HG03432 (cell line): ENCODE results near the gene DLG5.

ENCODE experiments used
- ATAC-seq: cut with Tn5 transposase; IDR thresholded peaks from one replicate; pipeline ENCODE4 v1.9.1; 2021; ENCODE audit warnings: mild to moderate bottlenecking, moderate library complexity; ENCODE audit not compliant: unreplicated experiment

DLG5 gene

DNA sequence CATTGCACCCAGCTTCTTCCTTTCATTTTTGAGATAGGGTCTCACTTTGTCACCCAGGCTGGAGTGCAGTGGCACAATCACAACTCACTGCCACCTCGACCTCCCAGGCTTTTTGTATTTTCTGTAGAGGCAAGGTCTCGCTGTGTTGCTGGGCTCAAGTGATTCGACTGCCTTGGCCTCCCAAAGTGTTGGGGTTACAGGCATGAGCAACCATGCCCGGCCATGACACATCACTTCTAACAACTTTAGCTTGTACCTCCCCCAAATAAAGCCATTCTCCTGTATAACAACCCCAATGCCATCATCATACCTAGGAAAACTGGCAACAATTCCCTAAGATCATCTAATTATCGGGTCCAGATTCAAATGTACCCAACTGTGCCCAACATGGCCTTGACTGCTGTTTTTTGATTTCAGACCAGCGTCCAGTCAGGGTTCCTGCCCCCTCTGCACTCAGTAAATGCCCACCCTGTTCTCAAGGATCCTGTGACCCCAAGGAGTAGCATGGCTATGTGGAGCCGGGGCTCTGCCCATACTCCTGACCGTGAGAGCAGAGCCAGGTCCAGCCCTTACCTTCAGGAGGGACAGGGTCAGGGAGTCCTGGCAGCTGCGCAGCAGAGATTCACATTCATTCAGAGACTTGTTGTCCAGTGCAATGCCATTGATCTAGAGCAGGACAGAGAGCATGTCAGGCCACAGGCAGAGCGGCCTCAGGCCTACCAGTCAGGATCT is 102.6 kb downstream of the DLG5 start:
- ATAC-seq = no peak

DNA sequence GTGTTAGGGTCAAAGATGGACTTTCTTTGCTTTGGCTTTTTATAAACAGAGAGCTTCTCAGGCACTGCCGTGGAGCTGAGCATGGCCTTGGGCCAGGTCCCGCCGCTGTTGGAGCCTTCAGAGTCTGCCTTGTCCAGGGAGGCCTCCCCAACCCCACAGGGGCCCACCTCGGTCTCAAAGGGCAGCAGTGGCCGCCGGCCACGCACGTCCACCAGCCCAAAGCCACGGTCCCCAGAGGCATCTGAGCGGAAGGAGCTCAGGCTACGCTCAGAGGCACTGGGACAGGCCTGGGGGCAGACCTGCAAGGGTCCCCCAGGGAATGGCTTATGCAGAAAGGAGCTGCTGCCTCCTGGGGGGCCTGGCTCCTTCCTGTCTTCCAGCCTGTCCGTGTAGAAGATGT is 105.0 kb downstream of the DLG5 start:
- no peak for ATAC-seq

DNA sequence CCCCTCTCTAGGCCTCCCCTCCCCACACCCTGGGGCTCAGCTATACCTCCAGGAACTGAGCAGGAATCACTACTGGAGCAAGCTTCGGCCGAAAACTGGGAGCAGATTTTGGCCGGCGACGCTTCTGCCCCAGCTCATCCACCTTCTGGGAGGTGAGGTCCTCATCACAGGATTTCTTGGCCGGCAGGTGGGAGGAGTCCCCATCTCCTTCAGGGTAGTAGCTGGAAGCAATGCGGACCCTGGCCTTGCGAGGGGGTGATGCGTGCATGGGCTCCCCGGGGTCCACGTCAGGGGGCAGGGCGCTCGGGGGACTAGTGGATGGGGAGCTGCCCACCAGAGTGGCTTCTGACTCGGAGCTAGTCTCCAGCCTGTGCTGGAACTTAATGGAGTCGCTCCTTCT is 105.5 kb downstream of the DLG5 start:
- no peak for ATAC-seq

DNA sequence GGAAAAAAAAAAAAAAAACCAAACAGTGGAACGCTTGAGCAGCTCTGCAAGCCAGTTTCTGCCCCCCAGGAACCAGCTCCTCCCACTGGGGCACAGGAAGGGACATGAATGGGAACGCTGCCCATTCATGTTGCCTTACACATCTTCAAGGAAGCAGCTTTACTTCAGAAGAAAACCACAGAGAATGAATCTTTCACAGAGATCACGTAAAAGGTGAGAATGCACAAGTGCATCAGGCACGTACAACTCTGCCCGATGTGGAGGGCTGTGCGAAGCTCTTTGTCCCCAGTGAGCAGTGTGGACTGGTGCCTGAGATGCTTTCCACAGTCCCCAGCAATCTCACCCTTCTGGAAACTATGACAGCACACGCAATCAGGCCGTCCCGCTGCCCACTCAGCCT is 106.2 kb downstream of the DLG5 start:
- ATAC-seq = no peak

DNA sequence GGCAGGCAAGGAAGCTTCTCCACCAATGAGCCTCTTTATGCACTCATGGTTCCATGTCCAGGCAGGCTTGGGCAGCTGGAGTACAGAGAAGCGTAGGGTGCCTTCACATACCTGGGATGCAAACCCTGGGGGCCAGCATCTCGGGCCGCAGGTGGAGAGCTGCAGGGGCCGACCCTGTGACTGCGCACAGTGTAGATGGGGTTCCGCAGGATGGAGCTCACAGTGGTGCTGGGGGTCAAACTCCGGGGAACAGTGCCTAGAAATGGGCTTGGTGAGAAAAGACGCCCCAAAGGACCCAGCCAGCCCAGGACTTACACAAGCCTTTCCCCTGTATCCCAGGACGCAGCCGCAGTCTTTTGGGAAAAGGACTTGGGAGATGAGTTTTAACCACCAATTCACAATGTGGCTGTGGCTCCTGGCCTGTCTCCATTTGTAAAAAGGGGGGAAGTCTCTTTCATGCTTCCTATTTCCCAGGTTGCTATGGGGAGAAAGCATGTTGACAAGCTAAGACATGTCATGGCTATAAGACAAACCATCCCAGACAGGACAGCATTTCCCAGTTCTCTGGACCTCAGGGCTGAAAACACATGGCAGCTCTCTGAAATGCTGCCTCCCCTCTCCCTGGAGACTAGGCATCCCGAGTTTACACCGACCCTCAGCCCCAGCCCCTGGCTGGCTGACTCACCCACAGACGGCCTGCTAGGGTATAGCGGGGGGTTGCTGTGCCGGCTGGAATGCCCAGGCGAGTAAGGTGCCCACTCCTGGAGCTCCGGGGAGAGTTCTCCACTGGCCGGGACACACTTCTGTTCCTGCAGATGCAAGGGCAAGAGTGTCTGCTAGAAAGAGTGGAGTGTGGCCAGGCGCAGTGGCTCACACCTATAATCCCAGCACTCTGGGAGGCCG is 107.1 kb downstream of the DLG5 start:
- ATAC-seq = no peak

DNA sequence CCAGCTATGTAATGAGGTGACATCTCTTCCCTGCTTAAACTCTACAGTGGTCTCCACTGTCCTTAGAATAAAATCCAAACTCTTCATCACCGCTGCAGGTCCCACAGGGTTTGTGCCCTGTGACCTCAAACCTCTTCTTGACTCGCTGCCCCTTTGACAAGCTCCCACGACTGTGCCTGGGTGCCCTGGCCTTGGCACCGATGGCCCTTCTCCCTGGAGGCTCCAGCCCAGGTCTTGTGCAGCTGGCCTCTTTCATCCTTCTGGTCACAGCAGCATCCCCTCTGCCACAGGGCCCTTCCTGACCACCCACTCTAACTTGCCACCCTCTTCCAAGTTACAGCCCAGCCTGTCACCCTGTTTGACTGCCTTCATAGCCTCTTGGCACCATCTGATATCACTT is 108.2 kb downstream of the DLG5 start:
- ATAC-seq = no peak

DNA sequence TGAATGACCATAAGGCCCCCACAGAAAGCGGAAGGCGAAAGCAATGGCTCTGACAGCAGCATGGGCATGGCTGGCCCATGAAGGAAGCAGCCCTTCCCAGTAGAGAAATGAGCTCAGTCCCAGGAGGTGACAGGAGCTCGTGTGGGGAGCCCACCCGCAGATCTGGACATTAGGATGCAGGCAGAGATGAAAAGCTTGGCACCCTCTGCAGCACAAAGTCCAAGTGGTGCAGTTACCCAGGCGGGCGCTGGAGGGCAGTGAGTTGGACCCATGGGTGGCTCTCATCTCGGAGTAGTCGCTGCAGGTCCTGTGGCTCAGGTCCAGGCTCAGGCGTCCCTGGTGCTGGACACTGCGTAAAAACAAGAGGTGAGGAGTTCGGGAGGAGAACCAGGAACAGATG is 109.0 kb downstream of the DLG5 start:
- no peak for ATAC-seq

DNA sequence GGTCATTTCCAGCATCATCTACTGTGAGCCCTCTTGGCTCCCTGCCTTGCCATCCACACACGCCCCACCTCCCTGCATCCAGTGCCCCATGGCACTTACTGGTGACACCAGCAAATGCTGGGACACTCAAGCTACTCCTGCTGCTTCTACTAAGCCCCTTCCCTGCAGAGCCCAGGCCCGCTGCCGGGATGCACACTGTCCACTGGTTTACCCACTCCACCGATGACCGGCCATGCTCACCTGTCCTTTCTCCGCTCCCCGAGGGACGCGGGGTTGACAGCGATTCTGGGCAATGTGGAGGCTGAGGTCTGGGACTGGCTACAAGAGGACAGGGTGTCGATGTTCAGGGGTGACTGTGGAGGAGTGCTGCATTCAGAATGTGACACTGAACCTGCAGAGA is 110.2 kb downstream of the DLG5 start:
- ATAC-seq = no peak

DNA sequence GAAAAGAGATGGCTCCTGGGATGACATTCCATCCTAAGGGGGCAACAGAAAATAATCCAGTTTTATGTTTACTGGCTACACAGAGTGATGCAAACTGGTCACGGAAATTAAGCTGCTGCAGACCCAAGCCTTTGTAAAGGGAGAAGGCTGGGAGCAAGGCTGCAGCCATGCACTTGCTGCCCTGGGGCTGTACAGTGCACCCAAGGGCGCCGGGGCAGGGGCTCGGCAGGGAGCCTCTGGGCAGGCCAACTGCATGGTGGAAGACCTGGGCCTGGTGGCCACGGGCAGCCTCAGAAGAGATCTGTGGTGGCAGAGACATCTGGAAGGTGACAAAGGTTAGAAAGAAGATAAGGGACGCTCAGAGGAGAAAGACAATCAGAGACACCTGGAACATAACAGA is 113.8 kb downstream of the DLG5 start:
- no peak for ATAC-seq

DNA sequence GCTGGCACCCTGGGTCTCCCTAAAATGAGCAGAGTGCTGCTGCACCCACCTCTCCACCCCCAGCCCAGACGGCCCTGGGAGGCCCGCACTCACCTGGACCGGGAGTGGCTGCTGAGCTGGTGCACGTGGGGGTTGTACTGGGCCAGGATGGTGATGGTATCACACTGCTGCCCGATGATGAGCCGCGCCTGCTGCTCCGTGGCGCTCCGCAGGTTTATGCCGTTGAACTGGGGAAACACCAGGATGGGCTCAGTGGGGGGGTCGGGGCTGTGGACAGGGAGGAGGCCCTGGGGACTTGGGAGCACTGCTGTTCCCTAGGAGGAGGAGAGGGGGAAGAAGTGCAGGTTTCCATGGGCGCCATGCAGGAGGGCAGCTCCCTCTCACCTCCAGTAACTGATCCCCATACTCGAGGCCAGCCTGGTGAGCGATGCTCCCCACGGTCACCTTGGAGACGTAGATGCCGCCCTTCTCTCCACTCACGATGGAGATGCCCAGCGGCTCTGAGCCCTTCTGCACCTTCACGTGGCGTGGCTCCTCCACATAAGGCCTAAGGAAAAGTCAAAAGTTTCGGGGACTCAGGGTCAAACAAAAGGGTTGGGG is 114.6 kb downstream of the DLG5 start:
- ATAC-seq = no peak

DNA sequence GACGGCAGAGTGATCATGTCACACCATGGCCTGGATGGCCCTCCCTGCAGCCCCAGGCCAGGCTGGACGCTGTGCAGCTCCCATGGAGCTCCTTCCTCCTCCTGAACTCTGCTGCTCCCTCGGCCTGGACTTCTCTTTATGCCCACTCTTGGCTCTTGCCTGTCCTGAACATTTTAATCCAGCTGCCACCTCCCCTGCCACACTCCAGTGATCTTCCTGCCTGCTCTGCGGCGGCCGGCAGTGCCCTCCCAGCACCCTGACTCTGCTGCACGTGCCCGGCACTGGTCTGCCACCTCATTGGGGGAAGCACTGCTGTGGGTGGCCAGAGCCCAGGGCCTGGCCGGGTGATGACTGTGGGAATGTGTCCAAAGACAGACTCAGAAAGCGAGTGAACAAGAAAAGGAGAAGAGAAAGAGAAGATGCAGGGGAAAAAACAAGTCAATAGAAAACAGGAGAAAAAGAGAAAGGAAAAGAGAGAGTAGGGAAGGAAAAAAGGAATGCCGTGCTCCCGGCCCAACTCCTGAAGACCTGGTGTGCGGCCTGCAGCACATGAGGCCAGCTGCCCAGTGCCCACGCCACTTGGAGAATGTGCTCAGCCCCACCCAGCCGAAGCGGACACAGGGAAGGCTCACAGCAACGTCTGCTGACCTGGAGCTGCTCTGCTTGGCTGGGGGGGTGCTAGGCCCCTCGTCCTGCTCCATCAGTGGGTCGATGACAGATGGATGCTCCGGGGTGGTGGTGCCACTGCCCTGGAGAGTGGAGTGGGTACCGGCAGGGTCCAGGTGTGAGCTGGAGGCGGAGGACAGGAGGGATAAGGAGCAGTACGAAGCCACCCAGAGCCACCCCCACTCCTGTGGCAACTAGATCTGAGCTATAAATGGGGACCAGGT is 115.9 kb downstream of the DLG5 start:
- ATAC-seq = no peak

DNA sequence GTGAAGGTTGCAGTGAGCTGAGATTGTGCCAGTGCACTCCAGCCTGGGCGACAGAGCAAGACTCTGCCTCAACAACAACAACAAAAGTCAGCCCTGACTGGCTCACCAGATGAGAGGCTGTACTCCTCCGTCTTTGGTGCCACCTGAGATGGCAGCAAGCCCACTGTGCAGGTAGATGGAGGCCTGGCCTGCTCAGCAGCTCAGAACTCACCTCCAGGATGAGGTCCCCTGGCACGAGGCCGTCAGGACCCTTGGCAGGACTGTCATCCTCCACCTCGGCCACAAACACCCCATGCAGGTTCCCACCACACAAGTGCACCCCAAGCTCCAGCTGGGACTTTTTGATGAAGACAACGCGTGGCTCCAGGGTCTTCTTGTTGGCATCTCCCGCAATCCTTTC is 117.2 kb downstream of the DLG5 start:
- no peak for ATAC-seq

DNA sequence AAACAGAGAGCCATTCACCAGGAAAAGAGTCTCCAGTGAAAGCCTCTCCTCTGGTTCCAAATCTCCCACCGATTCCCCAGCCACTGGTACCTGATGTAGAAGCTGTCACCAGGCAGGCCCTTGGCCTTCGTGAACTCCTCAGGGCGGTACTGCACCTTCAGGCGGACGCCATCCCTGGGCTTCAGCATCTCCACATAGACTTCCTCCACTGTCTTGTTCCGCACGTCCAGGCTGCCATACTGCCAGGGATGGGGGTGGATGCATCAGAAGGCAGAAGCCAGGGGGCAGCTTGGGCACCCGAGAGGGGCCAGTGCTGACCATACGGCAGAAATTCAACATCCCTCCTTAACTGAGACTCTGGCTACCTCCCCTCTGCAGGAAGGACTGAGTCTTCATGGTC is 118.8 kb downstream of the DLG5 start:
- no peak for ATAC-seq

DNA sequence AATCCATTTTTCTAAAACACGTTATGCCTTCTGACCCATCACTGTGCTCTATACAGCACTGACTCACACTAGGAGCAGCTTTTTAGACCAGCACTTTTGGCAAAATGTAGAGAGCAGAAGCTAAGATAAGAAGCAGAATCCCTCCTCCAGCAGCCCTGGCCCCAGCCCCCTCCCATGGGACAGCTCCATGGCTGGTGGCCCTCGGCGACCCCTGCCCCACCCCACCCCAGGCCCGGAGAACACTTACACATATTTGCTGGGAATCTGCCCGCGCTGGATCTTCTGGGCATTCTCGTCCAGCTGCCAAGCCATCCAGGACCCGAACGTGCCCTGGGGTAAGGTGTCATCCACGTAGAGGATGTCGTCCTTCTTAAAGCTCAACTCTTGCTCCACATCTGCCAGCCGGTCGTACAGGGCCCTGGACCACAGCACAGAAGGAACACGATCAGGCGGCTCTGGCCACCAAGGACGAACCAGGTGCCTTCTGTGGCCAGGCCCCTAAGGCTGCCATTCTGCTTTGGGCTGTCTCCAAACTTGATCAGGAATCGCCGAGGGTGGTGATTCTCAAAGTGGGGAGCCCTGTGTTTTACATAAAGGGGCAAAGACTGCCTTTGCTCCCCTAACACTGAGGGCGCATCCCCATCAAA is 119.9 kb downstream of the DLG5 start:
- ATAC-seq = no peak

DNA sequence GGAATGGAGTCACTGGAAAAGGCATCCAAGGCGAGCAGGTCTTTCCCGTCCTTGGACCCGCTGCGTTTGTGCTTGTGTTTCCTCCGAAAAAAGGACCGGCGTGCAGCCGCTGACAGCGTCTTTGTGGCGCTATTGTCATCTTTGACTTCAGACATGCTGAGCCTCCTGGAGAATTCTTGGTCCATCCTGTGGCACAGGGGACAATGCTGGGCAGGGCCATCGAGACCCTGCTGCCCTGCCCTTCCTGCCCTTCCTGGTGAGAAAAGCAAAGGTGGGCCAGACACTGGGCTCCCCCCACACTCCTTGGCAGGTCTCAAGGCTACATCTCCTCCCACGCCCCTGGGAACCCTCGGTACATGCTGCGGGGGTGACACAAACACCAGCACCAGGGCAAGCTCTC is 120.9 kb downstream of the DLG5 start:
- no peak for ATAC-seq

DNA sequence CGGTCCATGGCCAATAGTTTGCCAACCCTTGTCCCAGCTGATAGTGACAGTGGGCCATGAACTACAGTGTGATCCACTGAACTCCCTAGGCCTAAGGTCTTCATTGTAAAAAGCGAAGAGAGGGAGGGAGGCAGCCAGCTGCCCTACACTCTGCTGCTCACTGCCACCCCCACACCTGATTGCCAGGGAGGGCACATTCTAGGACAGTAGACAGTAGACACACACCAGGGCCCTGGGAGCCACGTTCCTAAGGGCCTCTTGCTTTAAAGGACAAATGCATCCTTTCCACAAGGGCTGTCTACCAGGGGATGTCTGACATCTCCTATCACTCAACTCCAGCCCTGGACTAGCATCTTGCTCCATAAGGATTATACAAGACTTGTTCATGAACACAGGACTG is 122.2 kb downstream of the DLG5 start:
- no peak for ATAC-seq

DNA sequence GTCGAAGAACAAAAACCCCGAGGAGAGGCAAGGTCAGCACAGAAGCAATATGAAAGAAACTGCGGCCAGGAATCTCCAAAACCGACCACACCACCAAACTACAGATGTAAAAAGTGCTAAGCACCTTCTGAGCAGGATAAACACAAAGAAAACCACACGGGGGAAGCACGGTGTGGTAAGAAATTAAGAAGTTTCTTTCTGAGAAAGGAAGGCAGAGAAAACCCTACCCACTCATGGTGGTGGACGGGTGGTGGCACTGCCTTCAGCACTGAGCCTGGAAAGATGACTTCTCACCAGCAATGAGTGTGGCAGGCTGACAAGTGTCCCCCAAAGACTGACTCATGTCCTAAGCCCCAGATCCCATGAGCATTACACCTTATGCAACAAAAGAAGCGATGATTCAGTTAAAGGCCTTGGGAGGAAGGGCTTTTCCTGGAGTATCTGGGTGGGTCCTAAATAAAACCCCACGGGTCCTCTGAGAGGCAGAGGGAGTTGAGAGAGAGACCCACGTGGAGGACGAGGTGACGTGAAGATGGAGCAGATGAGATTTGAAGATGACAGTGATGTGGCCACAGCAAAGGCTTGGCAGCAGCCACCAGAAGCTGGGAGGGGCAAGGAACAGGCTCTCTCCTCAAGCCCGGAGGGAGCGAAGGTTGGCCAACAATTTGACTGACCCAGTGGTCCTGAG is 124.9 kb downstream of the DLG5 start:
- peak; percentile 78 for ATAC-seq

DNA sequence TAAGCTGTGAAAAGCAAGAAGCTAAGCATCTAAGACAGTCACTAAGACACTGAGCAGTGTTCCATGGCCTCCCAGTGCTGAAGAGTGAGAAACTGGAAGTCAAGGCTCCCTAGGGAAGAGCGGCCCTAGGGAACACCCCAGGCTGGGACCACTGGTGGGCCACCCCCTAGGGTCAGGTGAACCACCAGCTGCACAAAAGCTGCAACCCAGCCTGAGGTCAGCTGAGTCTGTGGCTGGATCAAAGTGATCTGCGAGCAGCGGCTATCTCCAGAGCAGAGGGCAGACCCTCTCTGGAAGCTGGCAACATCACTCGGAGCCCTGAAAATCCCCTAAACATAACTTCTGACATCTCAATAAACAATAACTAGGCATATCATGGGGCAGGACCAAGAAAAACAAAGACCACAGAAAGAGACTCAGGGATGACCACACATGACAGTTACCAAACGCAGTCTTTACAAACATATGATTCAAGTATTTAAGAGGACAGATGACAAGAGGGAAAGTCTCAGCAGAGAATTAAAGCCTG is 125.8 kb downstream of the DLG5 start:
- no peak for ATAC-seq

DNA sequence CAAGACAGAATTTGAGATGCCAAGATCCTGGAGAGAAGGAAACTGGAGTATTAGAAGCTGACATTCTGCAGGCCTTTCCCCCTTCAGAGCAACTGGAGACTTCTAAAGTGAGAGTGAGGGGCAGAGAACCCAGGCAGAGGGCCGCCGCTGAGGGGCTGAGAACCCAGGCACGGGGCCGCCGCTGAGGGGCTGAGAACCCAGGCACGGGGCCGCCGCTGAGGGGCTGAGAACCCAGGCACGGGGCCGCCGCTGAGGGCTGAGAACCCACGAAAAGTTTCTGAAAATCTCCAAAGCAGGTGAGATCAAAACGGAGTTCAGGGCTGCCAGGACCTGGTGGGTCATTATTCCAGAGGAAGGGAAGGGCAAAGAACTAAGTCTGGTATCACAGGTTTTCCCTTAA is 126.2 kb downstream of the DLG5 start:
- ATAC-seq = no peak

DNA sequence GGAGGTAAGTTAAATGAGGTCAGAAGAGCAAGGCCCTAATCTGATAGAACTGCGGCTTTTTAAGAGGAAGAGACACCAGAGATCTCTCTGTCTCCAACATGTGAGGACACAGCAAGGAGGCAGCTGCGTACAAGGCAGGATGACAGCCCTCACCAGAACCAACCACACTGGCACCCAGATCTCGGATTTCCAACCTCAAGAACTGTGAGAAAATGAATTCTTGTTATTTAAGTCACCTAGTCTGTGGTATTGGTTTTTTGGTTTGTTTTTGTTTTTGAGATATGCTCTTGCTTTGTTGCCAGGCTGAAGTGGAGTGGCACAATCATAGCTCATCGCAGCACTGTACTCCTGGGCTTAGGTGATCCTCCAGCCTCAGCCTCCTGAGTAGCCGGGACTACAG is 127.2 kb downstream of the DLG5 start:
- no peak for ATAC-seq
